GM19023 (cell line): ENCODE data around the gene TUFM.
"Not testable (repeated sequence)": the region's sequence is repeated elsewhere in the genome, so short reads cannot be mapped to it uniquely, and the experiment has no call there.

Experiments
- ATAC-seq: cut with Tn5 transposase; IDR thresholded peaks from one replicate; pipeline ENCODE4 v1.9.1; 2021; ENCODE audit warnings: mild to moderate bottlenecking, moderate library complexity; ENCODE audit not compliant: unreplicated experiment

The TUFM gene

GRCh38 chr16:28802235-28803019, 43.7 kb downstream of the TUFM start:
- ATAC-seq = not testable (repeated sequence)
